ENCODE results near the gene FNBP1L.

The FNBP1L gene

DNA sequence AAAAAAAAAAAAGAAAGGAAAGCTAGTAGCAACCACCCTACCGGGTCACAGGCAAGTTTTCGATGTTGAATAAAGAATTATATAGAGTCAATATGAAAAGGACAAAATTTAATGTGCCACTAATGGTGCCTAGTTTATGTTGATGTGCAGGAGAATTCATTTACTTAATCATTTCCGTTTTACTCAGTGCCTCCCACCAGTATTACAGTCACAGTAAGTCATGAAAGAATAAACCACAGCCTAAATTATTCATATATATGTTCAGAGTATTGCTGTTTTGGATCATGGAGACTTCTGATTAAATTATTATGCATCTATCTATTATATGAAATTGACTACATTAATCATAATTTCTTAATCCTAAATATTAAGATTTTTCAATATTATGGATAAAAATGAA lies 35.3 kb downstream of the FNBP1L start:
- H2AFZ ChIP-seq (ENCODE audit: low read length) = no peak overlapping the region

DNA sequence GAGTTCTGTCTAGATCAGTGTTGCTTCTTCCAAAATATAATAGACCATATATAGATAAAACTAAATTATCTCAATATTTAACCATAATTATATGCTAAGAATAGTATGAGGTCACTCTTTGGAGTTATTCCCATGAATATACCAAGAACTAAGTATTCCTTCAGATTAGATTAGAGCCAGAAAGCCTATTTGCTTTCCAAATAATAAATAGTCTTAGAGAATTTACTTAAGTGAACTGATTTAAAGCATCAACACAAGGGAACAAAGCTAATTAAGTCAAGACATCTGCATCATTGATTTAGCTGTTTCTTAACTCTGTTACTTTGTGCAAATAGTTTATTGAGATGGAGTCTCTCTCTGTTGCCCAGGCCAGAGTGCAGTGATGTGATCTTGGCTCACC lies 35.7 kb downstream of the FNBP1L start:
- H3K79me2 ChIP-seq (ENCODE audit: low read length) = no peaks in the 10 kb centered on the region
- H2AFZ ChIP-seq (ENCODE audit: low read length) = no peak overlapping the region

More for the DNA sequence above, 35.3 kb downstream of the FNBP1L start:
- Histone ChIP-seq H3K9ac (ENCODE audit: low read length) (no peak overlapping the region), H4K20me1 (ENCODE audit: insufficient read depth, low read length) (no peaks in the 10 kb centered on the region), H3K4me1 (ENCODE audit: low read length) (no peaks in the 10 kb centered on the region), H3K79me2 (ENCODE audit: low read length) (no peaks in the 10 kb centered on the region), H3K4me2 (ENCODE audit: low read depth, low read length) (no peak overlapping the region), H3F3A (ENCODE audit: insufficient read depth, low read length) (no peaks in the 10 kb centered on the region), H3K27me3 (replicated peaks; ENCODE audit: insufficient read depth, low read length) (no peaks in the 10 kb centered on the region), H3K36me3 (replicated peaks; ENCODE audit: insufficient read depth, low read length) (no peaks in the 10 kb centered on the region), H3K27ac (ENCODE audit: low read length) (no peak overlapping the region), H3K9me3 (replicated peaks; ENCODE audit: insufficient read depth, low read length) (no peaks in the 10 kb centered on the region), H3K4me3 (ENCODE audit: low read length) (no peak overlapping the region), H3K9me2 (replicated peaks; ENCODE audit: insufficient read depth, low read length) (no peaks in the 10 kb centered on the region)
- TF ChIP-seq EZH2phosphoT487 (IDR thresholded peaks at IDR 0.05; ENCODE audit: low read length) (no peak), EZH2 (optimal IDR thresholded peaks at IDR 0.05; ENCODE audit: low read depth, low read length) (no peak)
- TF ChIP-seq, protein P1, sequence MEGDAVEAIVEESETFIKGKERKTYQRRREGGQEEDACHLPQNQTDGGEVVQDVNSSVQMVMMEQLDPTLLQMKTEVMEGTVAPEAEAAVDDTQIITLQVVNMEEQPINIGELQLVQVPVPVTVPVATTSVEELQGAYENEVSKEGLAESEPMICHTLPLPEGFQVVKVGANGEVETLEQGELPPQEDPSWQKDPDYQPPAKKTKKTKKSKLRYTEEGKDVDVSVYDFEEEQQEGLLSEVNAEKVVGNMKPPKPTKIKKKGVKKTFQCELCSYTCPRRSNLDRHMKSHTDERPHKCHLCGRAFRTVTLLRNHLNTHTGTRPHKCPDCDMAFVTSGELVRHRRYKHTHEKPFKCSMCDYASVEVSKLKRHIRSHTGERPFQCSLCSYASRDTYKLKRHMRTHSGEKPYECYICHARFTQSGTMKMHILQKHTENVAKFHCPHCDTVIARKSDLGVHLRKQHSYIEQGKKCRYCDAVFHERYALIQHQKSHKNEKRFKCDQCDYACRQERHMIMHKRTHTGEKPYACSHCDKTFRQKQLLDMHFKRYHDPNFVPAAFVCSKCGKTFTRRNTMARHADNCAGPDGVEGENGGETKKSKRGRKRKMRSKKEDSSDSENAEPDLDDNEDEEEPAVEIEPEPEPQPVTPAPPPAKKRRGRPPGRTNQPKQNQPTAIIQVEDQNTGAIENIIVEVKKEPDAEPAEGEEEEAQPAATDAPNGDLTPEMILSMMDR (IDR thresholded peaks at IDR 0.05; ENCODE audit: low read length) = no peak
- DNase-seq = no peak

DNA sequence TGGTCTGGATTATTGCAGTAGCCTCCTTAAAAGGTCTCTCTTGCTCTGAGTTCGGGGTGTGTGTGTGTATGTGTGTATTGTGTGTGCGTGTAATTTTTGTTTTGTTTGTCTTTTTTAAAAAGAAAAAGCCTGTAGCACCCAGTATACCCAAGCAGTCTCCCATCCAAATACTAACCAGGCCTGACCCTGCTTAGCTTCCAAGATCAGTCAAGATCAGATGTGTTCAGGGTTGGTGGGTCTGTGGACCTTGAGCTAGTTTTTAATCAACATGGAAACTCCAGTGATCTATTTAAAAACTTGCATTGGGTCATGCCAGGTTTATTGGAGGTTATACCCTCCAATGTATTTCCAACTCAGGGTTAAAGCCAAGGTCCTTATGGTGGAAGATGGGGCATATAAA lies 40.3 kb downstream of the FNBP1L start:
- no peaks in the 10 kb centered on the region for H3K79me2 ChIP-seq (ENCODE audit: low read length)
- DNase-seq = no peak
- H3K9me3 ChIP-seq (replicated peaks; ENCODE audit: insufficient read depth, low read length) = no peaks in the 10 kb centered on the region
- H3K9ac ChIP-seq (ENCODE audit: low read length) = no peak overlapping the region
- no peak overlapping the region for H3K4me3 ChIP-seq (ENCODE audit: low read length)
- H3F3A ChIP-seq (ENCODE audit: insufficient read depth, low read length) = no peaks in the 10 kb centered on the region
- no peak overlapping the region for H3K4me2 ChIP-seq (ENCODE audit: low read depth, low read length)
- no peaks in the 10 kb centered on the region for H3K36me3 ChIP-seq (replicated peaks; ENCODE audit: insufficient read depth, low read length)
- no peak for TF ChIP-seq EZH2 (optimal IDR thresholded peaks at IDR 0.05; ENCODE audit: low read depth, low read length)
- TF ChIP-seq EZH2phosphoT487 (IDR thresholded peaks at IDR 0.05; ENCODE audit: low read length) = no peak
- TF ChIP-seq, protein P1 (IDR thresholded peaks at IDR 0.05; ENCODE audit: low read length) = no peak
- H3K27ac ChIP-seq (ENCODE audit: low read length) = no peak overlapping the region
- no peaks in the 10 kb centered on the region for H3K9me2 ChIP-seq (replicated peaks; ENCODE audit: insufficient read depth, low read length)
- no peaks in the 10 kb centered on the region for H4K20me1 ChIP-seq (ENCODE audit: insufficient read depth, low read length)
- H2AFZ ChIP-seq (ENCODE audit: low read length) = no peak overlapping the region
- no peaks in the 10 kb centered on the region for H3K27me3 ChIP-seq (replicated peaks; ENCODE audit: insufficient read depth, low read length)
- no peaks in the 10 kb centered on the region for H3K4me1 ChIP-seq (ENCODE audit: low read length)

More for the DNA sequence above, 35.7 kb downstream of the FNBP1L start:
- Histone ChIP-seq H3K4me2 (ENCODE audit: low read depth, low read length) (no peak overlapping the region), H3K9me3 (replicated peaks; ENCODE audit: insufficient read depth, low read length) (no peaks in the 10 kb centered on the region), H3K27me3 (replicated peaks; ENCODE audit: insufficient read depth, low read length) (no peaks in the 10 kb centered on the region), H3K9me2 (replicated peaks; ENCODE audit: insufficient read depth, low read length) (no peaks in the 10 kb centered on the region), H3F3A (ENCODE audit: insufficient read depth, low read length) (no peaks in the 10 kb centered on the region), H3K4me1 (ENCODE audit: low read length) (no peaks in the 10 kb centered on the region), H3K36me3 (replicated peaks; ENCODE audit: insufficient read depth, low read length) (no peaks in the 10 kb centered on the region), H3K4me3 (ENCODE audit: low read length) (no peak overlapping the region), H3K27ac (ENCODE audit: low read length) (no peak overlapping the region), H4K20me1 (ENCODE audit: insufficient read depth, low read length) (no peaks in the 10 kb centered on the region), H3K9ac (ENCODE audit: low read length) (no peak overlapping the region)
- no peak for DNase-seq
- no peak for TF ChIP-seq EZH2phosphoT487 (IDR thresholded peaks at IDR 0.05; ENCODE audit: low read length)
- TF ChIP-seq, protein P1 (IDR thresholded peaks at IDR 0.05; ENCODE audit: low read length) = no peak
- no peak for TF ChIP-seq EZH2 (optimal IDR thresholded peaks at IDR 0.05; ENCODE audit: low read depth, low read length)

Measured in MM.1S (cell line).